ENCODE results near the gene CTR9. TPM values are rescaled to one million over a fixed set of nuclear protein-coding genes. Genes with fewer than 3 reads are reported as not detected.
A peak's percentile ranks its signal among the peaks of the same experiment; 100 is the strongest.

CTR9 gene
- total and polyA plus RNA-seq, 2 experiments from 2014 or later, result 29.0 to 32.7 TPM

- peaks cover 39% of the 10 kb centered on the region for H3F3A ChIP-seq (replicated peaks; ENCODE audit: low read depth)
- peaks cover 48% of the 10 kb centered on the region for H3K79me2 ChIP-seq (replicated peaks; ENCODE audit: insufficient read depth)
- no peaks in the 10 kb centered on the region for H3K9me2 ChIP-seq (ENCODE audit: insufficient read depth)
- peaks cover 20% of the 10 kb centered on the region for H3K4me1 ChIP-seq (ENCODE audit: insufficient read depth)
- DNase-seq (ENCODE audit: low spot score) (no peak), ATAC-seq (no peak; the same call in 1 of the 3 replicates)
- H3K4me3 ChIP-seq, result peak overlapping the region; percentile 95
- Mint-ChIP-seq H3K36me3 (ENCODE audit: low read depth) (peaks cover 54% of the 10 kb centered on the region), H3K4me1 (peaks cover 31% of the 10 kb centered on the region), H3K27ac (peak overlapping the region; percentile 99), H3K4me3 (peak overlapping the region; percentile 96), H3K27me3 (ENCODE audit: insufficient read depth, low read depth, poor library complexity) (peaks cover 16% of the 10 kb centered on the region), H3K9me3 (no peaks in the 10 kb centered on the region)
- H3K27me3 ChIP-seq (ENCODE audit: insufficient read depth), result no peaks in the 10 kb centered on the region
- peaks cover 36% of the 10 kb centered on the region for H4K20me1 ChIP-seq (replicated peaks; ENCODE audit: insufficient read depth)
- no peak for TF ChIP-seq CTCF (conservative IDR thresholded peaks at IDR 0.05; ENCODE audit: low read depth in 2 of 2)
- TF ChIP-seq NANOG (IDR thresholded peaks at IDR 0.05; ENCODE audit: borderline replicate concordance), result no peak
- no peak; the same call in 1 of the 2 replicates for TF ChIP-seq ETS1 (IDR thresholded peaks at IDR 0.05)
- no peak; the same call in 1 of the 2 replicates for TF ChIP-seq POLR2AphosphoS5 (IDR thresholded peaks at IDR 0.05; ENCODE audit: low read depth)
- TF ChIP-seq EZH2 (IDR thresholded peaks at IDR 0.05; ENCODE audit: low read depth, unreplicated experiment), result no peak
- no peak for TF ChIP-seq REST (IDR thresholded peaks at IDR 0.05; ENCODE audit: unreplicated experiment)
- TF ChIP-seq ZNF462 (CRISPR knock-in tag; IDR thresholded peaks at IDR 0.05), result no peak
- peaks cover 44% of the 10 kb centered on the region for H3K36me3 ChIP-seq (ENCODE audit: insufficient read depth)
- H3K4me2 ChIP-seq, result peak overlapping the region; percentile 95
- H3K27ac ChIP-seq (ENCODE audit: low read depth), result peak overlapping the region; percentile 97
- H2AFZ ChIP-seq, result no peak overlapping the region
These were observed 57.1 kb downstream of the CTR9 start for GRCh38 chr11:10808235-10808552.

Data from GM23338 (cell line).